ENCODE results near the gene USP10.

DNA sequence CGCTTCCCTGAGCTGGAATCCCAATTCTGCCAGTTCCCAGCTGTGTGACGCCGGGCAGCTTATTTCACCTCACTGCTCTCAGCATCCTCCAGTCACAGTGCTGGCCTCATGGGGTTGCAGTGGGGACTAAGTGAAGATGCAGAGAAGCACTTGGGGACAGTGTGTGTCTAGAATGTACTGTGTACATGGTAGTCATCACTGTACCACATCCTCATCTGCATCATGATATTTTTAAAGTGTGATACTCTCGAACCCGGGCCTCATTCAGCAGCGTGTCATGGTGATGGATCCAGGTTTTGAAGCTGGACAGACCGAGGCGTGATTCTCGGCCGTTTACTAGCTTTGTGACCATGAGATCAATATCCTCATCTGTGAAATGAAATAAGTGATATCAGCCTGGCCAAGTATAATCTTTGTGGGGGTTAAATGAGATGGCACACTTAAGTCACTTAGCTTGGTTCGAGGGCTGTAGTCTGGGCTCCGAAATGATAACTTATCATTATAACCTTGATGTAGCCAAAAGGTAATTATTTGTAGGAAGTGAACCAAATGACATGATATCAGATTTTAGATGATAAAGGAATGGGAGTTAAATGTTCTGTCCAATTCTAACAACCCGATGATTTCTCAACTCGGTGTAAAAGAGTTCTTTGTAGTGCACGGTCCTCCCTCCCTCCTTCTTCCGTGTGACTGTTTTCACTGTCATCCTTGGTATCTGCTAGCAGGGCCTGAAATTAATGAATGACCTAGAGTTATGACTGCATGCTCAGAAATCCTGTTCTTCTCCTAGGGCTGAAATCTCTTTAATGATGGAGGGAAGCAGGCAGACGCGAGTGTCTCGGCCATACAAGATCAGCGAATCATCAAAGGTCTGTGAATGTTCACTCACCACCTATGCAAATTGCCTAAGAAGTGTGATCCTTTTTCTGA lies 49.5 kb upstream of the USP10 start:
- TF ChIP-seq, protein P1, sequence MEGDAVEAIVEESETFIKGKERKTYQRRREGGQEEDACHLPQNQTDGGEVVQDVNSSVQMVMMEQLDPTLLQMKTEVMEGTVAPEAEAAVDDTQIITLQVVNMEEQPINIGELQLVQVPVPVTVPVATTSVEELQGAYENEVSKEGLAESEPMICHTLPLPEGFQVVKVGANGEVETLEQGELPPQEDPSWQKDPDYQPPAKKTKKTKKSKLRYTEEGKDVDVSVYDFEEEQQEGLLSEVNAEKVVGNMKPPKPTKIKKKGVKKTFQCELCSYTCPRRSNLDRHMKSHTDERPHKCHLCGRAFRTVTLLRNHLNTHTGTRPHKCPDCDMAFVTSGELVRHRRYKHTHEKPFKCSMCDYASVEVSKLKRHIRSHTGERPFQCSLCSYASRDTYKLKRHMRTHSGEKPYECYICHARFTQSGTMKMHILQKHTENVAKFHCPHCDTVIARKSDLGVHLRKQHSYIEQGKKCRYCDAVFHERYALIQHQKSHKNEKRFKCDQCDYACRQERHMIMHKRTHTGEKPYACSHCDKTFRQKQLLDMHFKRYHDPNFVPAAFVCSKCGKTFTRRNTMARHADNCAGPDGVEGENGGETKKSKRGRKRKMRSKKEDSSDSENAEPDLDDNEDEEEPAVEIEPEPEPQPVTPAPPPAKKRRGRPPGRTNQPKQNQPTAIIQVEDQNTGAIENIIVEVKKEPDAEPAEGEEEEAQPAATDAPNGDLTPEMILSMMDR (conservative IDR thresholded peaks at IDR 0.05 in 1 of 2, IDR thresholded peaks at IDR 0.05 in 1 of 2; ENCODE audit: low read depth in 1 of 2, low read length in 2 of 2), result no peak
- no peak for TF ChIP-seq EZH2 (IDR thresholded peaks at IDR 0.05; ENCODE audit: low read length, missing control alignments)
